HT1080 (cell line): ENCODE results near the gene TMEM81. TPM values are rescaled to one million over a fixed set of nuclear protein-coding genes. Genes with fewer than 3 reads are reported as not detected.

ENCODE experiments used
- DNase-seq: peaks from one replicate; pipeline ENCODE4 v3.0.0-alpha.2; 2015; ENCODE audit warnings: low read depth
- total RNA-seq: library from RNA; depleted of rRNA; stranded (reverse); fragments of >200 nt; shearing (Covaris generic); gene quantifications from 2 replicates; pipeline ENCODE4 v1.2.3, GENCODE V29; 2014; rRNA removed

The TMEM81 gene
- total RNA-seq, 1 experiment from 2014 or later: 1.2 TPM

GRCh38 chr1:205038132-205038786 is 46.0 kb downstream of the TMEM81 start:
- no peak for DNase-seq

DNA sequence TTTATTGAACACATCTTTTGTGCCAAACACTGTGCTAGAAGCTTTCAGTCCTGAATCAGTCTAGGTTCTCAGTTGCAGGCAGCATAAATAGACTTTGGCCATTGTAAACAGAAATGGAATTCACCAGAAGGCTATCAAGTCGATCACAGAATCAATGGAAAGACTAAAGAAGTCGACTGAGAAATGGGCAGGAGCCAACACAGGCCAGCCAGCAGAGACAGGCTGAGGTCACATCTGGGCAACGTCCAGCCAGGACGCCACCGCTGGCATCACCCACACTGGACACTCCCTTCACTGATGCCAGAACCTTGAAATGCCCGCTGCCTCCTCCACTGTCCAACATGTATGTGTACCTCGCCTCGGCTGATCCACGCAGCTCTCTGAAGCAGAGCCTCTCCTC is 46.7 kb downstream of the TMEM81 start:
- DNase-seq: no peak

Other genes with a start within 250 kb of the TMEM81 start
- gene NFASC, start 213.6 kb downstream of the TMEM81 start, total RNA-seq: 7.3 and 7.8 TPM in 2 replicates
- not detected in 2 replicates for gene CNTN2, start 41.2 kb downstream of the TMEM81 start, total RNA-seq
- 14.1 and 15.8 TPM in 2 replicates for gene RBBP5, start 37.5 kb upstream of the TMEM81 start, total RNA-seq
- gene DSTYK, start 127.2 kb upstream of the TMEM81 start, total RNA-seq: 4.6 and 5.1 TPM in 2 replicates
- 1.5 and 2.3 TPM in 2 replicates for gene TMCC2, start 143.5 kb upstream of the TMEM81 start, total RNA-seq
- 1.8 and 2.2 TPM in 2 replicates for gene NUAK2, start 237.3 kb upstream of the TMEM81 start, total RNA-seq